Sigmoid colon (tissue), 7 donors: ENCODE data around the gene NPAS2. TPM values are rescaled to one million over a fixed set of nuclear protein-coding genes. Genes with fewer than 3 reads are reported as not detected.
A peak's percentile ranks its signal among the peaks of the same experiment; 100 is the strongest.

Experiments used
- DNase-seq: peaks from one replicate; pipeline ENCODE4 v3.0.0-alpha.2; 2019
- H3K27ac ChIP-seq, 4 donors: fragments of 200-600 bp; sonication (generic); one replicate each; pipeline ENCODE4 v1.5.1; 2016 to 2019; ENCODE audit warnings: mild to moderate bottlenecking in 1 of 4
- H3K27me3 ChIP-seq, 3 donors: fragments of 200-600 bp; sonication (generic); one replicate each; pipeline ENCODE4 v1.5.1; 2019; ENCODE audit warnings: mild to moderate bottlenecking in 1 of 3
- H3K36me3 ChIP-seq, 4 donors: fragments of 200-600 bp; sonication (generic); one replicate each; pipeline ENCODE4 v1.5.1; 2016 to 2019
- H3K4me1 ChIP-seq, 4 donors: fragments of 200-600 bp; sonication (generic); one replicate each; pipeline ENCODE4 v1.5.1; 2017 to 2019
- H3K4me3 ChIP-seq, 4 donors: fragments of 200-600 bp; sonication (generic); one replicate each; pipeline ENCODE4 v1.5.1; 2017 to 2019; ENCODE audit warnings: mild to moderate bottlenecking in 2 of 4, moderate library complexity in 1 of 4
- H3K9me3 ChIP-seq, 4 donors: fragments of 200-600 bp in 3 of 4; sonication (generic) in 3 of 4; one replicate each; pipeline versions ENCODE4 v1.5.1 to v1.6.1; 2013 to 2019
- CTCF ChIP-seq, 4 experiments: fragments of 450-650 bp in 3 of 4; fragments of 200-600 bp in 1 of 4; IDR thresholded peaks; one replicate each; pipeline ENCODE4 v1.5.1; 2016 to 2019; ENCODE audit warnings: antibody characterized with exemption in 4 of 4, mild to moderate bottlenecking in 3 of 4, moderate library complexity in 2 of 4
- EP300 ChIP-seq, 4 donors: sonication (generic); formaldehyde crosslinking; IDR thresholded peaks; one replicate each; pipeline ENCODE4 v1.6.1; 2017; ENCODE audit warnings: antibody characterized with exemption in 4 of 4
- POLR2A ChIP-seq, 2 donors: fragments of 450-650 bp; IDR thresholded peaks; one replicate each; pipeline ENCODE4 v1.6.1; 2016; ENCODE audit warnings: antibody characterized with exemption in 2 of 2, mild to moderate bottlenecking in 2 of 2, moderate library complexity in 2 of 2
- POLR2AphosphoS5 ChIP-seq, 4 donors: sonication (generic); formaldehyde crosslinking; IDR thresholded peaks; one replicate each; pipeline ENCODE4 v1.6.1; 2017; ENCODE audit warnings: antibody characterized with exemption in 4 of 4
- WGBS, 2 donors: extraction: QIAGEN DNeasy Blood & Tissue Kit; methylation state at CpG; one replicate each; pipeline ENCODE4 v1.1.7; 2013; 5-methylcytosine and 5-hydroxymethylcytosine counted together
- intact Hi-C: fragments of 100-400 bp; cut with DNase I; formaldehyde crosslinking; loops from one replicate; pipeline ENCODE4 v1.15.1; 2023
- polyA plus RNA-seq, 3 donors: library from polyadenylated mRNA; stranded (reverse); fragments of 200-250 nt; gene quantifications; one replicate each; pipeline ENCODE4 v1.2.3, GENCODE V29; 2013
- total RNA-seq, 4 donors: library from RNA; depleted of rRNA; stranded (reverse); fragments of >200 nt; gene quantifications; one replicate each; pipeline ENCODE4 v1.1.0, GENCODE V29; 2016
- donor health status: healthy with polysubstance abuse.
- donor health status: Bipolar disorder and iron deficiency.
- donor health status: healthy.

The NPAS2 gene
- total and polyA plus RNA-seq, 7 donors: 14.2 to 53.9 (median 23.2) TPM

GRCh38 chr2:100796499-100797100, 23.3 kb upstream of the NPAS2 start:
- no peak for DNase-seq
- Histone ChIP-seq H3K4me3 (no peak overlapping the region), H3K4me1 (peaks cover 0 to 22% (median 19%) of the 10 kb centered on the region in 4 donors), H3K27me3 (no peaks in the 10 kb centered on the region), H3K36me3 (no peaks in the 10 kb centered on the region), H3K9me3 (no peaks in the 10 kb centered on the region), H3K27ac (no peak overlapping the region)
- intact Hi-C loops: no loop called here
- WGBS, 2 donors: 88 to 91% methylated on average over 5 of the region's 5 CpGs
- TF ChIP-seq POLR2A (IDR thresholded peaks at IDR 0.05) (no peak), EP300 (IDR thresholded peaks at IDR 0.05) (no peak), CTCF (IDR thresholded peaks at IDR 0.05) (no peak), POLR2AphosphoS5 (IDR thresholded peaks at IDR 0.05) (no peak)

GRCh38 chr2:100799686-100800085, 20.3 kb upstream of the NPAS2 start:
- DNase-seq: no peak
- intact Hi-C loops: no loop called here
- peaks cover 0 to 31% (median 28%) of the 10 kb centered on the region in 4 donors for H3K4me1 ChIP-seq

GRCh38 chr2:100800915-100801314, 19.0 kb upstream of the NPAS2 start:
- peak overlapping the region; percentile 11 to 75 (median 68) for H3K27ac ChIP-seq
- H3K9me3 ChIP-seq: no peaks in the 10 kb centered on the region
- no peak for DNase-seq
- no peak overlapping the region for H3K4me3 ChIP-seq
- peaks cover 0 to 31% (median 28%) of the 10 kb centered on the region in 4 donors for H3K4me1 ChIP-seq
- TF ChIP-seq POLR2AphosphoS5 (IDR thresholded peaks at IDR 0.05): peak in 2 of 4 donors; percentile 32 to 64
- no peak for TF ChIP-seq CTCF (IDR thresholded peaks at IDR 0.05)
- WGBS, 2 donors: 79% methylated on average over 2 of the region's 2 CpGs
- intact Hi-C loops: no loop called here
- no peaks in the 10 kb centered on the region for H3K27me3 ChIP-seq
- H3K36me3 ChIP-seq: no peaks in the 10 kb centered on the region

More at GRCh38 chr2:100799686-100800085, 20.3 kb upstream of the NPAS2 start:
- Histone ChIP-seq H3K9me3 (no peaks in the 10 kb centered on the region), H3K27ac (no peak overlapping the region), H3K4me3 (no peak overlapping the region), H3K27me3 (no peaks in the 10 kb centered on the region), H3K36me3 (no peaks in the 10 kb centered on the region)
- no peak for TF ChIP-seq EP300 (IDR thresholded peaks at IDR 0.05)
- TF ChIP-seq POLR2AphosphoS5 (IDR thresholded peaks at IDR 0.05): no peak
- WGBS, 2 donors: 79 to 90% methylated on average over 5 of the region's 5 CpGs

- H3K4me3 ChIP-seq: no peak overlapping the region
- H3K9me3 ChIP-seq: no peaks in the 10 kb centered on the region
- H3K4me1 ChIP-seq: peaks cover 0 to 31% (median 28%) of the 10 kb centered on the region in 4 donors
- H3K27me3 ChIP-seq: no peaks in the 10 kb centered on the region
- intact Hi-C loops: no loop called here
- no peaks in the 10 kb centered on the region for H3K36me3 ChIP-seq
- no peak for TF ChIP-seq EP300 (IDR thresholded peaks at IDR 0.05)
- TF ChIP-seq POLR2AphosphoS5 (IDR thresholded peaks at IDR 0.05): no peak
- TF ChIP-seq CTCF (IDR thresholded peaks at IDR 0.05): no peak
- TF ChIP-seq POLR2A (IDR thresholded peaks at IDR 0.05): no peak
- peak overlapping the region; percentile 11 to 75 (median 68) for H3K27ac ChIP-seq
- 89 to 94% methylated on average over 1 of the region's 1 CpG for WGBS, 2 donors
- DNase-seq: no peak
Measured at GRCh38 chr2:100801402-100801801, 18.5 kb upstream of the NPAS2 start.

- DNase-seq: no peak
Measured at GRCh38 chr2:100802066-100802465, 17.9 kb upstream of the NPAS2 start.

More at GRCh38 chr2:100802066-100802465, 17.9 kb upstream of the NPAS2 start:
- H3K27ac ChIP-seq: peak overlapping the region in 3 of 4 donors; percentile 68 to 75 (median 69)
- no peaks in the 10 kb centered on the region for H3K9me3 ChIP-seq
- no peaks in the 10 kb centered on the region for H3K27me3 ChIP-seq
- TF ChIP-seq EP300 (IDR thresholded peaks at IDR 0.05): no peak
- no peak for TF ChIP-seq CTCF (IDR thresholded peaks at IDR 0.05)
- TF ChIP-seq POLR2AphosphoS5 (IDR thresholded peaks at IDR 0.05): no peak
- H3K36me3 ChIP-seq: no peaks in the 10 kb centered on the region
- H3K4me1 ChIP-seq: peaks cover 0 to 31% (median 28%) of the 10 kb centered on the region in 4 donors
- 90 to 95% methylated on average over 9 of the region's 9 CpGs for WGBS, 2 donors
- intact Hi-C loops: no loop called here
- no peak overlapping the region for H3K4me3 ChIP-seq
